Mesendoderm (in vitro differentiated cells): ENCODE results near the gene MEIS1.
A peak's percentile ranks its signal among the peaks of the same experiment; 100 is the strongest.

ENCODE experiments used
- DNase-seq: peaks from one replicate; pipeline ENCODE4 v3.0.0; 2013
- H2AK5ac ChIP-seq: 2 replicates; pipeline ENCODE4 v1.6.1; 2013; ENCODE audit warnings: low read length, inconsistent platforms
- H2BK120ac ChIP-seq: 2 replicates; pipeline ENCODE4 v1.6.1; 2013; ENCODE audit warnings: low read depth, mild to moderate bottlenecking, low read length, moderate library complexity, mixed read lengths
- H2BK15ac ChIP-seq: replicated peaks from 2 replicates; pipeline ENCODE4 v1.6.1; 2013; ENCODE audit warnings: low read depth, mild to moderate bottlenecking, moderate library complexity
- H2BK5ac ChIP-seq: 2 replicates; pipeline ENCODE4 v1.6.1; 2013; ENCODE audit warnings: low read length, inconsistent platforms
- H3K18ac ChIP-seq: 2 replicates; pipeline ENCODE4 v1.6.1; 2013; ENCODE audit warnings: mild to moderate bottlenecking, low read length, mixed read lengths
- H3K23ac ChIP-seq: one replicate; pipeline ENCODE4 v1.6.1; 2013; ENCODE audit warnings: low read length
- H3K27ac ChIP-seq: 2 replicates; pipeline ENCODE4 v1.5.1; 2013; ENCODE audit warnings: low read depth, mild to moderate bottlenecking, inconsistent platforms, low read length, moderate library complexity
- H3K27me3 ChIP-seq: 2 replicates; pipeline ENCODE4 v1.6.1; 2013; ENCODE audit warnings: low read length, control low read depth, mild to moderate bottlenecking, inconsistent platforms; ENCODE audit not compliant: insufficient read depth, poor library complexity
- H3K36me3 ChIP-seq: 2 replicates; pipeline ENCODE4 v1.6.1; 2013; ENCODE audit warnings: low read length, inconsistent platforms; ENCODE audit not compliant: control insufficient read depth, insufficient read depth
- H3K4ac ChIP-seq: one replicate; pipeline ENCODE4 v1.6.1; 2013; ENCODE audit warnings: low read depth, mild to moderate bottlenecking, low read length, moderate library complexity
- H3K4me1 ChIP-seq: 2 replicates; pipeline ENCODE4 v1.6.1; 2013; ENCODE audit warnings: low read depth, low read length, inconsistent platforms; ENCODE audit not compliant: control insufficient read depth
- H3K4me2 ChIP-seq: 2 replicates; pipeline ENCODE4 v1.6.1; 2013; ENCODE audit warnings: low read length
- H3K4me3 ChIP-seq: 2 replicates; pipeline ENCODE4 v1.5.1; 2013; ENCODE audit warnings: mild to moderate bottlenecking, low read length
- H3K56ac ChIP-seq: one replicate; pipeline ENCODE4 v1.6.1; 2013; ENCODE audit warnings: low read length
- H3K79me1 ChIP-seq: 2 replicates; pipeline ENCODE4 v1.6.1; 2013; ENCODE audit warnings: low read length, inconsistent platforms
- H3K79me2 ChIP-seq: 2 replicates; pipeline ENCODE4 v1.6.1; 2013; ENCODE audit warnings: mild to moderate bottlenecking, low read length; ENCODE audit not compliant: control insufficient read depth, insufficient read depth
- H3K9ac ChIP-seq: 2 replicates; pipeline ENCODE4 v1.6.1; 2013; ENCODE audit warnings: low read length, inconsistent platforms
- H4K5ac ChIP-seq: one replicate; pipeline ENCODE4 v1.6.1; 2013; ENCODE audit warnings: low read length
- H4K8ac ChIP-seq: one replicate; pipeline ENCODE4 v1.6.1; 2013; ENCODE audit warnings: low read depth, mild to moderate bottlenecking, control low read depth, low read length, moderate library complexity
- WGBS: extraction: QIAGEN DNeasy Blood & Tissue Kit; methylation state at CpG from one replicate; pipeline ENCODE4 v1.1.7; 2013; ENCODE audit warnings: low lambda C conversion rate, missing lambda C conversion rate; ENCODE audit not compliant: insufficient coverage; ENCODE audit errors: extremely low coverage; 5-methylcytosine and 5-hydroxymethylcytosine counted together

MEIS1 gene

GRCh38 chr2:66445925-66446871 lies 11.3 kb downstream of the MEIS1 start:
- Histone ChIP-seq H3K4ac (no peak overlapping the region), H2AK5ac (no peak overlapping the region), H3K18ac (no peak overlapping the region), H3K56ac (peak overlapping the region; percentile 88), H3K9ac (peak overlapping the region; percentile 62), H3K79me1 (no peaks in the 10 kb centered on the region), H3K27ac (no peak overlapping the region), H3K4me2 (peak overlapping the region; percentile 83), H3K4me1 (no peaks in the 10 kb centered on the region), H3K27me3 (peaks cover 35% of the 10 kb centered on the region), H4K8ac (no peak overlapping the region), H3K36me3 (no peaks in the 10 kb centered on the region), H3K79me2 (no peaks in the 10 kb centered on the region), H2BK15ac (no peak overlapping the region), H3K23ac (peak overlapping the region; percentile 38), H2BK120ac (no peak overlapping the region), H2BK5ac (no peak overlapping the region), H3K4me3 (peak overlapping the region; percentile 10), H4K5ac (no peak overlapping the region)
- WGBS, result no CpG with 5 or more reads among the region's 66 CpGs
- DNase-seq, result peak; percentile 80

DNA sequence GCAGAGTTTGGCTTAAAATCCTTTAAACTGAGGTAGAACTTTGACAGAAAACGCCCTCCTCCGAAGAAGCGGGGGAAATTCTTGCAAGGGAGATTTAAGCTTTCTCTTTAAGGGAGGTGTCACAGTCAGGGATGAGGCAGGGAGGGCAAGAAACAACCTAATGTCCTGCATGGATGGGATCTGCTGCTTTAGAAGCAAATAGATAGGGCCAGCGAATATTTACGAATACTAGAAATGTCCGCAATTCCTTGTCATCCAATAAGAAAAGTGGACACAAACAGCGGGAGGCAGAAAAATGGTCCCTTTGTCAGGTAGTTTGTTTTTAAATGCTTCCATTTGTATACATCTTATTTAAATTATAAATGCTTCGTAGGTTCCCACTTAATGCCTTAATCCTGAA lies 12.0 kb downstream of the MEIS1 start:
- Histone ChIP-seq H4K5ac (no peak overlapping the region), H4K8ac (no peak overlapping the region), H3K56ac (peak overlapping the region; percentile 88), H2BK120ac (no peak overlapping the region), H3K23ac (no peak overlapping the region), H3K4me2 (peak overlapping the region; percentile 83), H3K4ac (no peak overlapping the region), H3K18ac (no peak overlapping the region), H2BK5ac (no peak overlapping the region), H3K27ac (no peak overlapping the region), H2AK5ac (no peak overlapping the region), H3K9ac (peak overlapping the region; percentile 62), H2BK15ac (no peak overlapping the region), H3K36me3 (no peaks in the 10 kb centered on the region), H3K79me2 (no peaks in the 10 kb centered on the region), H3K79me1 (no peaks in the 10 kb centered on the region), H3K4me3 (no peak overlapping the region), H3K27me3 (peaks cover 28% of the 10 kb centered on the region), H3K4me1 (no peaks in the 10 kb centered on the region)
- no peak for DNase-seq
- WGBS, result no CpG with 5 or more reads among the region's 8 CpGs

- Histone ChIP-seq H2AK5ac (no peak overlapping the region), H3K4me3 (no peak overlapping the region), H3K27me3 (peaks cover 25% of the 10 kb centered on the region)
Measured at GRCh38 chr2:66447677-66448076, 12.8 kb downstream of the MEIS1 start.

DNA sequence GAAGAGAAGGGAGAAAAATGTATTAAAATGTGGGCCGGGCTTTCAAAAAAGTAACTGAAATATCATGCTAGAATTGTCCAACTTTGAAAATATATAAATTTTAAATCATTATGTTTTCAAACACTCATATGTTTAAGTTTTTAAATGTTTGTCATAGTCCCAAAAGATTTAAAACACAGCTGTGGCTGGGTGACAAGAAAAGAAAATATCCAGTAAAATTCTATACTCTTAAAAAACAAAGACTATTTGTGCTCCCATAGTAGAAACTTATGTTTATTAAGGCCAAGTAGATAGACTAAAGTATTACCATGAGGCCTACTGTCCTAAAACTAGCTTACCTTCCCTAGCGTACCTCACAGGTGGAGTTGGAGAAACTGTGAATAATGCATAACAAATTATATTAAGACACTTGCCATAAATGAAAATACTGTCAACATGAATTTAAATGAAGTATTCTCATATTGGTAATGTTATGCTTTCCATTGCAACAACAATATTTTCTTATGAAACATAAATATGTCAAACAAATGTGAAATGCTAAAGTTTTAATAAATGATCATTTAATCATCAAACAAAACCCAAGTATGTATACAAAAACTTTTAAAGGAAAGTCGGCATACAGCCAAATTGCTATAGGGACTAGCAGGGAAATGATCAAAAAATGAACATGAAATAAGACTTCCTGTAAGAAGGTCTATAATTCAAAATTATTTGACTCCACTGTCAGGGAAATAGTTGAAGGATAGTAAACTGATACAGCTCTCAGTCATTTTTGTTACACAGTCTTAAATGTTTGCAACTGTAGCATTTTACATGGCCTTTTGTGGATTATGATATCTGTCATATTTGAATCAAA lies 13.4 kb downstream of the MEIS1 start:
- no peak overlapping the region for H3K4me3 ChIP-seq
- no peak overlapping the region for H2BK15ac ChIP-seq
- H3K9ac ChIP-seq, result no peak overlapping the region
- no peaks in the 10 kb centered on the region for H3K36me3 ChIP-seq
- H2BK120ac ChIP-seq, result no peak overlapping the region
- WGBS, result no CpG with 5 or more reads among the region's 3 CpGs
- no peak overlapping the region for H4K8ac ChIP-seq
- H3K4me2 ChIP-seq, result no peak overlapping the region
- H3K79me2 ChIP-seq, result no peaks in the 10 kb centered on the region
- no peak overlapping the region for H2AK5ac ChIP-seq
- H2BK5ac ChIP-seq, result no peak overlapping the region
- DNase-seq, result no peak
- no peak overlapping the region for H3K27ac ChIP-seq
- no peak overlapping the region for H3K18ac ChIP-seq
- H3K4me1 ChIP-seq, result no peaks in the 10 kb centered on the region
- H3K23ac ChIP-seq, result no peak overlapping the region
- no peak overlapping the region for H3K4ac ChIP-seq
- no peak overlapping the region for H3K56ac ChIP-seq
- H3K27me3 ChIP-seq, result peaks cover 18% of the 10 kb centered on the region
- no peak overlapping the region for H4K5ac ChIP-seq
- no peaks in the 10 kb centered on the region for H3K79me1 ChIP-seq

More at GRCh38 chr2:66447677-66448076, 12.8 kb downstream of the MEIS1 start:
- Histone ChIP-seq H3K18ac (no peak overlapping the region), H3K56ac (no peak overlapping the region), H2BK15ac (no peak overlapping the region), H3K23ac (no peak overlapping the region), H3K4me2 (no peak overlapping the region), H4K8ac (no peak overlapping the region), H4K5ac (no peak overlapping the region), H3K36me3 (no peaks in the 10 kb centered on the region), H3K4ac (no peak overlapping the region), H3K9ac (no peak overlapping the region), H3K79me1 (no peaks in the 10 kb centered on the region), H3K79me2 (no peaks in the 10 kb centered on the region), H3K4me1 (no peaks in the 10 kb centered on the region), H3K27ac (no peak overlapping the region), H2BK120ac (no peak overlapping the region), H2BK5ac (no peak overlapping the region)
- no peak for DNase-seq
- WGBS, result no CpG with 5 or more reads among the region's 2 CpGs

DNA sequence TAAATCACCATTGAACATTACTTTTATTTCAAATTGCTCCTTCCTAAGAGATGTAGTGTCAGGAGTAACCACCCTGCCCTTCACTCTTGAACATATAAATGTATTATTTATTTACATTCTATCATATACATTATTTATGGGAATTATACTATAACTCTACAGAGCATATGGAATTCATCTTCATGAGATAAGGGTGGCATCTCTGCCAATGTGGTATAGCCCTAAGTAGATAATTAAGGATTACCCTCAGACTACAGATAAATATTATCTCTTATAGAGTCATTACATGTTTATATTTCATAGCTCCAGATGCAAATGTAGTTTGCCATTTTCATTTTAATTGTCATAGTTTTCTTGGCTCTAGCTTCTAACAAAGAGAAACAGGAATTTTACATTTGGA lies 17.3 kb downstream of the MEIS1 start:
- Histone ChIP-seq H4K8ac (no peak overlapping the region), H2AK5ac (no peak overlapping the region), H3K79me1 (no peaks in the 10 kb centered on the region), H2BK15ac (no peak overlapping the region), H2BK120ac (no peak overlapping the region), H2BK5ac (no peak overlapping the region), H3K4me1 (no peaks in the 10 kb centered on the region), H3K56ac (no peak overlapping the region), H3K9ac (no peak overlapping the region), H3K4me2 (no peak overlapping the region), H3K23ac (no peak overlapping the region), H3K4ac (no peak overlapping the region), H3K18ac (no peak overlapping the region), H4K5ac (no peak overlapping the region), H3K36me3 (no peaks in the 10 kb centered on the region), H3K79me2 (no peaks in the 10 kb centered on the region), H3K4me3 (no peak overlapping the region), H3K27ac (no peak overlapping the region), H3K27me3 (no peaks in the 10 kb centered on the region)
- no peak for DNase-seq
